Measurements from ENCODE around the gene S100A13.

S100A13 gene

GRCh38 chr1:153628638-153629342 lies 1.5 kb upstream of the S100A13 start:
- Mint-ChIP-seq H3K4me1 (peaks cover 94% of the 10 kb centered on the region), H3K36me3 (ENCODE audit: low read depth) (peaks cover 36% of the 10 kb centered on the region), H3K27me3 (ENCODE audit: low read depth, poor library complexity) (peaks cover 3% of the 10 kb centered on the region), H3K27ac (no peak overlapping the region), H3K9me3 (peaks cover 12% of the 10 kb centered on the region), H3K4me3 (peak overlapping the region; percentile 38)
- TF ChIP-seq CTCF (IDR thresholded peaks at IDR 0.05): no peak
- DNase-seq: no peak

GRCh38 chr1:153627715-153628626 lies 666 bp upstream of the S100A13 start, which contains the start of gene S100A1:
Gene S100A1 (plus strand): TSS chr1:153628434. CDS start chr1:153630522, 2,088 bp downstream.
- no peak for DNase-seq

GRCh38 chr1:153626477-153626903 lies 815 bp downstream of the S100A13 start:
- Mint-ChIP-seq H3K4me1 (peaks cover 88% of the 10 kb centered on the region), H3K27ac (peak overlapping the region; percentile 99), H3K9me3 (no peaks in the 10 kb centered on the region), H3K36me3 (ENCODE audit: low read depth) (peaks cover 47% of the 10 kb centered on the region), H3K27me3 (ENCODE audit: low read depth, poor library complexity) (no peaks in the 10 kb centered on the region), H3K4me3 (peak overlapping the region; percentile 93)
- DNase-seq: no peak
- TF ChIP-seq CTCF (IDR thresholded peaks at IDR 0.05): no peak

More at GRCh38 chr1:153627715-153628626, 666 bp upstream of the S100A13 start, which contains the start of gene S100A1:
- Mint-ChIP-seq H3K36me3 (ENCODE audit: low read depth) (peaks cover 44% of the 10 kb centered on the region), H3K4me1 (peaks cover 94% of the 10 kb centered on the region), H3K9me3 (peaks cover 3% of the 10 kb centered on the region), H3K27me3 (ENCODE audit: low read depth, poor library complexity) (no peaks in the 10 kb centered on the region), H3K27ac (peak within 1 kb of the TSS; percentile 99), H3K4me3 (peak within 1 kb of the TSS; percentile 93)
- TF ChIP-seq CTCF (IDR thresholded peaks at IDR 0.05): no peak

DNA sequence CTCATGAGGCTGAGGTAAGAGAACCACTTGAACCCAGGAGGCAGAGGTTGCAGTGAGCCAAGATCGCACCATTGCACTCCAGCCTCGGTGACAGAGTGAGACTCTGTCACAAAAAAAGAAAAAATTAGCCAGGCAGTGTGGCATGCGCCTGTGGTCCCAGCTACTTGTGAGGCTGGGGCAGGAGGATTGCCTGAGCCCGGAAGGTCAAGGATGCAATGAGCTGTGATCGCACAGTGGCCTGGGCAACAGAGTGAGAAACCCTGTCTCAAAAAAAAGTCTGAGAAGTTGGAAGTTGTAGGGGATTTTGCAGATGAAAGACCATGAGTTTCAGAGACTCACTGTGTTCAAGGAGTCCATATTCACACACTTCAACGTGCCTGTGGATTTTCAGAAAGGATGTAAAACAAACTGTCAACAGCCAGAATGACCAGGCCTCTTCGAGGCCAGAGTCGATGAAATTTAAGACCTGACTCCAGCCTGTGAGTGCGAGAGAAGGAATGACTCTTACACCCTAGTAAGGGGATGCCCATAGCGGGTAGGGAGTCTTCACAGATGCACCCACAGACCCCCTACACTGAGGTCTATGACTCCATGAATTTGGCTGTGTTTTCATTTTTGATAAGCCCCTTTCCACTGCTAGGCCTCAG lies 2.2 kb downstream of the S100A13 start:
- Mint-ChIP-seq H3K27ac (peak overlapping the region; percentile 84), H3K27me3 (ENCODE audit: low read depth, poor library complexity) (no peaks in the 10 kb centered on the region), H3K36me3 (ENCODE audit: low read depth) (peaks cover 55% of the 10 kb centered on the region), H3K4me1 (peaks cover 76% of the 10 kb centered on the region), H3K4me3 (peak overlapping the region; percentile 93), H3K9me3 (no peaks in the 10 kb centered on the region)
- DNase-seq: no peak
- TF ChIP-seq CTCF (IDR thresholded peaks at IDR 0.05): no peak

DNA sequence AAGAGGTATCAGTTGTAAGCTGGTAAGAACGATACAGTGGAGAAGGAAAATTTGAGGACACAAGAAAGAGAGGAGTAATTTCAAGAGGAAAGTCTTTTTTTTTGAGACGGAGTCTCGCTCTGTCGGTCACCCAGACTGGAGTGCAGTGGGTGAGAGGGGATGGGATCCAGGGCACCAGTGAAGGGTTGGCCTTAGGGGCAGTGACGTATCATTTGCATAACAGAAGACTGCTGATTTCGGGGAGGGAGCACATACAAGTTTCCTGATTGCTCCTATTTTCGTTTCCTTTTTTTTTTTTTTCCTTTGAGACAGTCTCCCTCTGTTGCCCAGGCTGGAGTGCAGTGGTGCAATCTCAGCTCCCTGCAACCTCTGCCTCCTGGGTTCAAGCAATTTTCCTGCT lies 4.2 kb downstream of the S100A13 start:
- H3K4me1 Mint-ChIP-seq: peaks cover 56% of the 10 kb centered on the region
- H3K9me3 Mint-ChIP-seq: peaks cover 4% of the 10 kb centered on the region
- no peak overlapping the region for H3K27ac Mint-ChIP-seq
- no peaks in the 10 kb centered on the region for H3K27me3 Mint-ChIP-seq (ENCODE audit: low read depth, poor library complexity)
- peak overlapping the region; percentile 93 for H3K4me3 Mint-ChIP-seq
- DNase-seq: no peak
- H3K36me3 Mint-ChIP-seq (ENCODE audit: low read depth): peaks cover 73% of the 10 kb centered on the region
- TF ChIP-seq CTCF (IDR thresholded peaks at IDR 0.05): no peak

All from nephron progenitor cell (in vitro differentiated cells).